Colonic mucosa (tissue), 4 donors: ENCODE data around the gene ENDOU. TPM values are rescaled to one million over a fixed set of nuclear protein-coding genes. Genes with fewer than 3 reads are reported as not detected.

Experiments used
- DNase-seq: peaks from one replicate; pipeline ENCODE4 v3.0.0-alpha.2; 2020
- H3K27ac ChIP-seq: fragments of 200-600 bp; one replicate; pipeline ENCODE4 v1.8.0; 2021
- H3K27me3 ChIP-seq: fragments of 200-600 bp; one replicate; pipeline ENCODE4 v1.8.0; 2021
- H3K36me3 ChIP-seq: fragments of 200-600 bp; one replicate; pipeline ENCODE4 v1.8.0; 2021
- H3K4me1 ChIP-seq: fragments of 200-600 bp; one replicate; pipeline ENCODE4 v1.8.0; 2021; ENCODE audit warnings: mild to moderate bottlenecking
- H3K4me3 ChIP-seq: fragments of 200-600 bp; one replicate; pipeline ENCODE4 v1.8.0; 2021
- H3K9ac ChIP-seq, 2 donors: one replicate each; pipeline ENCODE4 v1.7.0; 2013; ENCODE audit warnings: control low read depth in 2 of 2, low read depth in 2 of 2, low read length in 2 of 2
- H3K9me3 ChIP-seq: fragments of 200-600 bp; one replicate; pipeline ENCODE4 v1.8.0; 2021
- CTCF ChIP-seq: fragments of 200-600 bp; IDR thresholded peaks from one replicate; pipeline ENCODE4 v1.8.0; 2022; ENCODE audit warnings: antibody characterized with exemption, mild to moderate bottlenecking
- intact Hi-C: fragments of 100-400 bp; cut with DNase I; formaldehyde crosslinking; loops from one replicate; pipeline ENCODE4 v1.14.1; 2022
- total RNA-seq, 2 donors: library from RNA; stranded (reverse); fragmentation: NEBNext Ultra II Directional in 1 of 2; extraction: Animal tissue kit (Norgen Biotek cat#: 25700) in 1 of 2; gene quantifications; one replicate each; pipeline ENCODE4 v1.2.1, GENCODE V29; 2021
- donor health status: healthy.
- donor health status: DM: no; HTN: no; CAD: no.
- donor health status: DM: no; HTN: no; CAD: no.

The ENDOU gene
- total RNA-seq, 2 donors from 2014 or later = not detected

GRCh38 chr12:47747596-47748506 is 22.6 kb upstream of the ENDOU start:
- no peak overlapping the region for H3K4me3 ChIP-seq
- no peaks in the 10 kb centered on the region for H3K27me3 ChIP-seq
- H3K36me3 ChIP-seq = no peaks in the 10 kb centered on the region
- H3K27ac ChIP-seq = no peak overlapping the region
- H3K9me3 ChIP-seq = no peaks in the 10 kb centered on the region
- H3K4me1 ChIP-seq = no peaks in the 10 kb centered on the region
- no peak overlapping the region for H3K9ac ChIP-seq
- no peak for DNase-seq
- TF ChIP-seq CTCF = no peak
- intact Hi-C loops = no loop called here

GRCh38 chr12:47747126-47747525 is 21.8 kb upstream of the ENDOU start:
- intact Hi-C loops = no loop called here
- Histone ChIP-seq H3K27me3 (no peaks in the 10 kb centered on the region), H3K4me3 (no peak overlapping the region), H3K36me3 (no peaks in the 10 kb centered on the region), H3K9me3 (no peaks in the 10 kb centered on the region), H3K9ac (no peak overlapping the region), H3K4me1 (no peaks in the 10 kb centered on the region), H3K27ac (no peak overlapping the region)
- TF ChIP-seq CTCF = no peak
- no peak for DNase-seq

GRCh38 chr12:47746523-47746922 is 21.2 kb upstream of the ENDOU start:
- no peaks in the 10 kb centered on the region for H3K36me3 ChIP-seq
- no peak overlapping the region for H3K4me3 ChIP-seq
- intact Hi-C loops = no loop called here
- H3K4me1 ChIP-seq = peaks cover 1% of the 10 kb centered on the region
- H3K27me3 ChIP-seq = no peaks in the 10 kb centered on the region
- no peak for TF ChIP-seq CTCF
- H3K9ac ChIP-seq = no peak overlapping the region
- no peak overlapping the region for H3K27ac ChIP-seq
- H3K9me3 ChIP-seq = no peaks in the 10 kb centered on the region
- DNase-seq = no peak

- Histone ChIP-seq H3K9me3 (no peaks in the 10 kb centered on the region), H3K27ac (no peak overlapping the region), H3K4me3 (no peak overlapping the region), H3K27me3 (no peaks in the 10 kb centered on the region), H3K9ac (no peak overlapping the region), H3K4me1 (peaks cover 6% of the 10 kb centered on the region), H3K36me3 (no peaks in the 10 kb centered on the region)
- no peak for TF ChIP-seq CTCF
- intact Hi-C loops = no loop called here
- no peak for DNase-seq
These were observed 20.8 kb upstream of the ENDOU start for GRCh38 chr12:47746073-47746472.

GRCh38 chr12:47745485-47746041 is 20.3 kb upstream of the ENDOU start:
- H3K4me1 ChIP-seq = peaks cover 6% of the 10 kb centered on the region
- intact Hi-C loops = no loop called here
- no peak for TF ChIP-seq CTCF
- no peaks in the 10 kb centered on the region for H3K27me3 ChIP-seq
- no peak overlapping the region for H3K27ac ChIP-seq
- DNase-seq = no peak
- H3K9me3 ChIP-seq = no peaks in the 10 kb centered on the region
- no peaks in the 10 kb centered on the region for H3K36me3 ChIP-seq
- no peak overlapping the region for H3K4me3 ChIP-seq
- H3K9ac ChIP-seq = no peak overlapping the region
